HEK293 (cell line): ENCODE results near the gene ANAPC2.

ENCODE experiments used
- CTCF ChIA-PET: fragments of 350-600 bp; formaldehyde crosslinking; extraction: SDS; loops from one replicate; lab custom pipeline; 2021; ENCODE audit warnings: antibody characterized with exemption; lab: Yijun Ruan, JAX
- POLR2A ChIA-PET: fragments of 300-600 bp; formaldehyde crosslinking; extraction: SDS; loops from one replicate; lab custom pipeline; 2020; ENCODE audit warnings: antibody characterized with exemption, inconsistent platforms; lab: Yijun Ruan, JAX
- H3K27ac ChIP-seq: fragments of 200-500 bp; sonication (Bioruptor generic); 2 replicates; pipeline ENCODE4 v1.5.1; 2014; ENCODE audit warnings: low read depth, low read length, control low read depth, inconsistent platforms; ENCODE audit errors: extremely low read depth
- H3K36me3 ChIP-seq, 2 experiments: fragments of 200-500 bp in 1 of 2; sonication (Bioruptor generic) in 1 of 2; 1 replicate in 1 of 2; 2 replicates in 1 of 2; pipeline ENCODE4 v1.5.1; 2014 to 2017; ENCODE audit warnings: inconsistent platforms in 2 of 2, low read length in 2 of 2; ENCODE audit not compliant: control insufficient read depth in 2 of 2, insufficient read depth in 1 of 2
- H3K4me1 ChIP-seq: fragments of 200-500 bp; sonication (Bioruptor generic); 2 replicates; pipeline ENCODE4 v1.5.1; 2014; ENCODE audit warnings: mild to moderate bottlenecking, low read length, inconsistent platforms; ENCODE audit not compliant: control insufficient read depth, insufficient read depth
- H3K4me3 ChIP-seq: 2 replicates; pipeline ENCODE4 v1.5.1; 2011; ENCODE audit warnings: low read depth, mild to moderate bottlenecking, control low read depth, low read length, moderate library complexity
- H3K9me3 ChIP-seq: fragments of 200-500 bp; sonication (Bioruptor generic); 2 replicates; pipeline ENCODE4 v1.5.1; 2014; ENCODE audit warnings: low read depth, low read length, inconsistent platforms; ENCODE audit not compliant: control insufficient read depth, insufficient read depth
- EGR2 ChIP-seq: fragments of 450-650 bp; formaldehyde crosslinking; IDR thresholded peaks from 2 replicates; pipeline ENCODE4 v1.5.1; 2016; ENCODE audit warnings: low read depth, missing biosample characterization, missing genetic modification characterization
- GFI1B ChIP-seq: fragments of 450-650 bp; formaldehyde crosslinking; IDR thresholded peaks from 2 replicates; pipeline ENCODE4 v1.5.1; 2016; ENCODE audit warnings: missing biosample characterization, missing genetic modification characterization
- GLIS2 ChIP-seq: fragments of 450-650 bp; formaldehyde crosslinking; IDR thresholded peaks from 2 replicates; pipeline ENCODE4 v1.5.1; 2016; ENCODE audit warnings: missing biosample characterization, missing genetic modification characterization
- IKZF3 ChIP-seq: fragments of 450-650 bp; IDR thresholded peaks from 2 replicates; pipeline ENCODE4 v1.5.0; 2018; ENCODE audit warnings: missing biosample characterization, mild to moderate bottlenecking, missing genetic modification characterization, moderate library complexity
- KLF1 ChIP-seq: fragments of 450-650 bp; formaldehyde crosslinking; IDR thresholded peaks from 2 replicates; pipeline ENCODE4 v1.5.1; 2016; ENCODE audit warnings: missing biosample characterization, missing genetic modification characterization
- KLF16 ChIP-seq: fragments of 450-650 bp; formaldehyde crosslinking; IDR thresholded peaks from 2 replicates; pipeline ENCODE4 v1.5.1; 2017; ENCODE audit warnings: missing biosample characterization, missing genetic modification characterization
- KLF8 ChIP-seq: fragments of 450-650 bp; formaldehyde crosslinking; IDR thresholded peaks from 2 replicates; pipeline ENCODE4 v1.5.1; 2016; ENCODE audit warnings: missing biosample characterization, missing genetic modification characterization
- MZF1 ChIP-seq: fragments of 450-650 bp; formaldehyde crosslinking; IDR thresholded peaks from 2 replicates; pipeline ENCODE4 v1.5.1; 2017; ENCODE audit warnings: missing biosample characterization, missing genetic modification characterization, borderline replicate concordance
- SP3 ChIP-seq: fragments of 450-650 bp; formaldehyde crosslinking; IDR thresholded peaks from 2 replicates; pipeline ENCODE4 v1.5.1; 2016; ENCODE audit warnings: missing biosample characterization, missing genetic modification characterization
- ZFHX2 ChIP-seq: fragments of 450-650 bp; formaldehyde crosslinking; conservative IDR thresholded peaks from 2 replicates; pipeline ENCODE4 v1.5.1; 2016; ENCODE audit warnings: missing biosample characterization, missing genetic modification characterization
- ZNF2 ChIP-seq: fragments of 450-650 bp; formaldehyde crosslinking; IDR thresholded peaks from 2 replicates; pipeline ENCODE4 v1.5.1; 2016; ENCODE audit warnings: missing biosample characterization, missing genetic modification characterization
- ZNF211 ChIP-seq: fragments of 450-650 bp; formaldehyde crosslinking; IDR thresholded peaks from 2 replicates; pipeline ENCODE4 v1.5.1; 2016; ENCODE audit warnings: low read depth, missing biosample characterization, missing genetic modification characterization
- ZNF37A ChIP-seq: fragments of 450-650 bp; IDR thresholded peaks from 2 replicates; pipeline ENCODE4 v1.5.1; 2018; ENCODE audit warnings: missing biosample characterization, missing genetic modification characterization
- ZNF394 ChIP-seq: fragments of 450-650 bp; formaldehyde crosslinking; IDR thresholded peaks from 2 replicates; pipeline ENCODE4 v1.5.1; 2016; ENCODE audit warnings: missing biosample characterization, missing genetic modification characterization, mild to moderate bottlenecking, moderate library complexity, borderline replicate concordance
- ZNF560 ChIP-seq: fragments of 450-650 bp; formaldehyde crosslinking; IDR thresholded peaks from 2 replicates; pipeline ENCODE4 v1.5.1; 2017; ENCODE audit warnings: missing biosample characterization, missing genetic modification characterization, borderline replicate concordance
- ZNF600 ChIP-seq: fragments of 450-650 bp; formaldehyde crosslinking; IDR thresholded peaks from 2 replicates; pipeline ENCODE4 v1.5.1; 2016; ENCODE audit warnings: missing biosample characterization, missing genetic modification characterization
- ZNF664 ChIP-seq: fragments of 450-650 bp; formaldehyde crosslinking; IDR thresholded peaks from 2 replicates; pipeline ENCODE4 v1.5.1; 2016; ENCODE audit warnings: missing biosample characterization, missing genetic modification characterization
- TF ChIP-seq, protein P1 (sequence below): fragments of 450-650 bp; formaldehyde crosslinking; IDR thresholded peaks from 2 replicates; pipeline ENCODE4 v1.5.1; 2017; ENCODE audit warnings: missing biosample characterization, missing genetic modification characterization
- TF ChIP-seq, protein P2 (sequence below): fragments of 450-650 bp; formaldehyde crosslinking; IDR thresholded peaks from 2 replicates; pipeline ENCODE4 v1.5.1; 2016; ENCODE audit warnings: missing biosample characterization, missing genetic modification characterization
- TF ChIP-seq, protein P3 (sequence below): fragments of 450-650 bp; formaldehyde crosslinking; IDR thresholded peaks from 2 replicates; pipeline ENCODE4 v1.5.1; 2016; ENCODE audit warnings: missing biosample characterization, missing genetic modification characterization
- TF ChIP-seq, protein P4 (sequence below): fragments of 450-650 bp; formaldehyde crosslinking; IDR thresholded peaks from 2 replicates; pipeline ENCODE4 v1.5.1; 2016; ENCODE audit warnings: missing biosample characterization, missing genetic modification characterization

ANAPC2 gene

GRCh38 chr9:137158625-137159024 lies 29.7 kb downstream of the ANAPC2 start:
- ChIA-PET CTCF (interaction anchor here (0.9 kb wide), 1 partner anchor 8 kb away, joined by 3 read pairs; no protein-coding TSS in a partner anchor), POLR2A (interaction anchor here (1.1 to 2.3 kb wide), 2 partner anchors 30 to 82 kb away, joined by 3 to 11 read pairs; partner anchors contain the start of gene TUBB4B)
- TF ChIP-seq ZNF560 (tag by site-specific recombination) (no peak), GLIS2 (0 out of 2 replicates have a peak, but pooled peaks have one; percentile 23)
- no peaks in the 10 kb centered on the region for H3K36me3 ChIP-seq
- H3K27ac ChIP-seq = no peak overlapping the region
- H3K9me3 ChIP-seq = no peaks in the 10 kb centered on the region
- no peak overlapping the region for H3K4me3 ChIP-seq
- H3K4me1 ChIP-seq = no peaks in the 10 kb centered on the region

DNA sequence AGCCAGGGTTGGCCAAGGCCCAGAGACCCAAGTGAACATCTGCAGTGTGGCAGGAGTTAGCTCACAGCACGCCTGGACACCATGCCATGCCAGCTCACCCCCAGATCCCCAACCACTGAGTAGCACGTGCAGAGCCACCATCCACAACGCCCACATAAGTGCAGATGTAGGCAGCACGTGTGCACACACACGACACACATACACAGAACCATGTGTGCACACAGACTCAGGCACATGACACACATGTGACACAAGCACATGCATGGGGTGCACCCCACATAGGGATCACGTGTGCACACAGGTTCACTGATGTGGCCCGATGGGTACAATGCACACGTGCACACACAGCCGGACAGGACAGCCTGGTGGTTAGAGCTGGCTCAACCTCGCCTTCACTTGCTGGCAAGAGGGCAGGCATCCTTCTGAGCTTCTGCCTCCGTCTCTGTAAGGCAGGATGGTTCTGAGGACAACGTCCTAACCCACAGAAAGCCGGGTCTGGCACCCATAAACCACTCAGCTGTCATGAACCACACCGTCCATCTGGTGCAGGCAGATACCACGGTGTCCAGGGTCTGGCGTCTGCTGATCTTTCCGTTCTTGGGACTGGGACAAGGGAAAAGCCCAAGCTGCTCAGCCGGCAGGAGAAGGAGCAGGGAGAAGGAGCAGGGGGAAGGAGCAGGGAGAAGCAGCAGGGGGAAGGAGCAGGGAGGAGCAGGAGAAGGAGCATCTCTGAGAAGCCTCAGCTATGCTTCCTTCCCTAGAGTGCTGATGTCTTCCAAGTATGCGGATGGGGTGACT lies 30.5 kb downstream of the ANAPC2 start:
- H3K36me3 ChIP-seq = no peaks in the 10 kb centered on the region
- H3K9me3 ChIP-seq = no peaks in the 10 kb centered on the region
- 0 out of 2 replicates have a peak, but pooled peaks have one; percentile 63 for TF ChIP-seq MZF1 (tag by site-specific recombination)
- TF ChIP-seq, protein P1, sequence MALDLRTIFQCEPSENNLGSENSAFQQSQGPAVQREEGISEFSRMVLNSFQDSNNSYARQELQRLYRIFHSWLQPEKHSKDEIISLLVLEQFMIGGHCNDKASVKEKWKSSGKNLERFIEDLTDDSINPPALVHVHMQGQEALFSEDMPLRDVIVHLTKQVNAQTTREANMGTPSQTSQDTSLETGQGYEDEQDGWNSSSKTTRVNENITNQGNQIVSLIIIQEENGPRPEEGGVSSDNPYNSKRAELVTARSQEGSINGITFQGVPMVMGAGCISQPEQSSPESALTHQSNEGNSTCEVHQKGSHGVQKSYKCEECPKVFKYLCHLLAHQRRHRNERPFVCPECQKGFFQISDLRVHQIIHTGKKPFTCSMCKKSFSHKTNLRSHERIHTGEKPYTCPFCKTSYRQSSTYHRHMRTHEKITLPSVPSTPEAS (tag by site-specific recombination) = peak; percentile 73
- peak; percentile 57; the same call in 1 of the 2 replicates for TF ChIP-seq ZNF2 (tag by site-specific recombination)
- TF ChIP-seq ZNF37A = no peak
- TF ChIP-seq ZNF394 (tag by site-specific recombination) = peak; percentile 95
- TF ChIP-seq GFI1B = no peak
- TF ChIP-seq ZNF600 = peak; percentile 72
- peak; percentile 43; the same call in 1 of the 2 replicates for TF ChIP-seq IKZF3
- no peaks in the 10 kb centered on the region for H3K4me1 ChIP-seq
- POLR2A ChIA-PET = interaction anchor here (0.7 to 2.3 kb wide), 9 partner anchors 11 to 83 kb away, joined by 3 to 12 read pairs (median 4); partner anchors contain the start of genes LRRC26, MAN1B1 and TUBB4B
- H3K27ac ChIP-seq = no peak overlapping the region
- CTCF ChIA-PET = interaction anchor here (0.7 to 1.1 kb wide), 5 partner anchors 9 to 128 kb away, joined by 3 read pairs; partner anchors contain the start of gene RNF224
- no peak overlapping the region for H3K4me3 ChIP-seq

GRCh38 chr9:137156567-137157375 lies 31.6 kb downstream of the ANAPC2 start:
- no peaks in the 10 kb centered on the region for H3K4me1 ChIP-seq
- ChIA-PET POLR2A (interaction anchor here (0.5 to 2.3 kb wide), 12 partner anchors 11 to 84 kb away, joined by 3 to 12 read pairs (median 4); partner anchors contain the start of genes LRRC26, MAN1B1 and TUBB4B), CTCF (interaction anchor here (1.0 to 1.1 kb wide), 2 partner anchors 71 to 80 kb away, joined by 3 read pairs; partner anchors contain the start of gene RNF224)
- H3K9me3 ChIP-seq = no peaks in the 10 kb centered on the region
- no peaks in the 10 kb centered on the region for H3K36me3 ChIP-seq
- H3K27ac ChIP-seq = no peak overlapping the region
- no peak overlapping the region for H3K4me3 ChIP-seq
- TF ChIP-seq ZNF664 (tag by site-specific recombination) = no peak
- TF ChIP-seq ZNF211 = no peak
- 0 out of 2 replicates have a peak, but pooled peaks have one; percentile 23 for TF ChIP-seq KLF16 (tag by site-specific recombination)
- peak; percentile 85 for TF ChIP-seq ZFHX2
- peak; percentile 73 for TF ChIP-seq SP3 (tag by site-specific recombination)
- TF ChIP-seq KLF1 = peak; percentile 88
- TF ChIP-seq ZNF600 = 0 out of 2 replicates have a peak, but pooled peaks have one; percentile 10
- TF ChIP-seq EGR2 = peak; percentile 80
- TF ChIP-seq, protein P2, sequence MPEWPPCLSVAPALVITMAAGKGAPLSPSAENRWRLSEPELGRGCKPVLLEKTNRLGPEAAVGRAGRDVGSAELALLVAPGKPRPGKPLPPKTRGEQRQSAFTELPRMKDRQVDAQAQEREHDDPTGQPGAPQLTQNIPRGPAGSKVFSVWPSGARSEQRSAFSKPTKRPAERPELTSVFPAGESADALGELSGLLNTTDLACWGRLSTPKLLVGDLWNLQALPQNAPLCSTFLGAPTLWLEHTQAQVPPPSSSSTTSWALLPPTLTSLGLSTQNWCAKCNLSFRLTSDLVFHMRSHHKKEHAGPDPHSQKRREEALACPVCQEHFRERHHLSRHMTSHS (tag by site-specific recombination) = no peak
- TF ChIP-seq, protein P3, sequence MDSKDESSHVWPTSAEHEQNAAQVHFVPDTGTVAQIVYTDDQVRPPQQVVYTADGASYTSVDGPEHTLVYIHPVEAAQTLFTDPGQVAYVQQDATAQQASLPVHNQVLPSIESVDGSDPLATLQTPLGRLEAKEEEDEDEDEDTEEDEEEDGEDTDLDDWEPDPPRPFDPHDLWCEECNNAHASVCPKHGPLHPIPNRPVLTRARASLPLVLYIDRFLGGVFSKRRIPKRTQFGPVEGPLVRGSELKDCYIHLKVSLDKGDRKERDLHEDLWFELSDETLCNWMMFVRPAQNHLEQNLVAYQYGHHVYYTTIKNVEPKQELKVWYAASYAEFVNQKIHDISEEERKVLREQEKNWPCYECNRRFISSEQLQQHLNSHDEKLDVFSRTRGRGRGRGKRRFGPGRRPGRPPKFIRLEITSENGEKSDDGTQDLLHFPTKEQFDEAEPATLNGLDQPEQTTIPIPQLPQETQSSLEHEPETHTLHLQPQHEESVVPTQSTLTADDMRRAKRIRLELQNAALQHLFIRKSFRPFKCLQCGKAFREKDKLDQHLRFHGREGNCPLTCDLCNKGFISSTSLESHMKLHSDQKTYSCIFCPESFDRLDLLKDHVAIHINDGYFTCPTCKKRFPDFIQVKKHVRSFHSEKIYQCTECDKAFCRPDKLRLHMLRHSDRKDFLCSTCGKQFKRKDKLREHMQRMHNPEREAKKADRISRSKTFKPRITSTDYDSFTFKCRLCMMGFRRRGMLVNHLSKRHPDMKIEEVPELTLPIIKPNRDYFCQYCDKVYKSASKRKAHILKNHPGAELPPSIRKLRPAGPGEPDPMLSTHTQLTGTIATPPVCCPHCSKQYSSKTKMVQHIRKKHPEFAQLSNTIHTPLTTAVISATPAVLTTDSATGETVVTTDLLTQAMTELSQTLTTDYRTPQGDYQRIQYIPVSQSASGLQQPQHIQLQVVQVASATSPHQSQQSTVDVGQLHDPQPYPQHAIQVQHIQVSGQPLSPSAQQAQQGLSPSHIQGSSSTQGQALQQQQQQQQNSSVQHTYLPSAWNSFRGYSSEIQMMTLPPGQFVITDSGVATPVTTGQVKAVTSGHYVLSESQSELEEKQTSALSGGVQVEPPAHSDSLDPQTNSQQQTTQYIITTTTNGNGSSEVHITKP (tag by site-specific recombination) = peak; percentile 75
- peak; percentile 86; the same call in 1 of the 2 replicates for TF ChIP-seq KLF8
- TF ChIP-seq, protein P4, sequence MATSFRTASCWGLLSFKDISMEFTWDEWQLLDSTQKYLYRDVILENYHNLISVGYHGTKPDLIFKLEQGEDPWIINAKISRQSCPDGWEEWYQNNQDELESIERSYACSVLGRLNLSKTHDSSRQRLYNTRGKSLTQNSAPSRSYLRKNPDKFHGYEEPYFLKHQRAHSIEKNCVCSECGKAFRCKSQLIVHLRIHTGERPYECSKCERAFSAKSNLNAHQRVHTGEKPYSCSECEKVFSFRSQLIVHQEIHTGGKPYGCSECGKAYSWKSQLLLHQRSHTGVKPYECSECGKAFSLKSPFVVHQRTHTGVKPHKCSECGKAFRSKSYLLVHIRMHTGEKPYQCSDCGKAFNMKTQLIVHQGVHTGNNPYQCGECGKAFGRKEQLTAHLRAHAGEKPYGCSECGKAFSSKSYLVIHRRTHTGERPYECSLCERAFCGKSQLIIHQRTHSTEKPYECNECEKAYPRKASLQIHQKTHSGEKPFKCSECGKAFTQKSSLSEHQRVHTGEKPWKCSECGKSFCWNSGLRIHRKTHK (tag by site-specific recombination) = no peak
- peak; percentile 64 for TF ChIP-seq GLIS2
